Heart left ventricle (tissue), 13 donors: ENCODE measurements around the gene CDH23.

Experiments used
- POLR2A ChIP-seq, 2 donors: fragments of 450-650 bp; IDR thresholded peaks; one replicate each; pipeline ENCODE4 v1.6.1; 2017; ENCODE audit warnings: antibody characterized with exemption in 2 of 2, mild to moderate bottlenecking in 2 of 2, moderate library complexity in 2 of 2
- TF ChIP-seq, protein P1 (sequence below), 12 donors: fragments of 200-600 bp; sonication (generic) in 4 of 12; IDR thresholded peaks; one replicate each; pipeline versions ENCODE4 v1.5.0 to v1.8.0; 2018 to 2022; ENCODE audit warnings: antibody characterized with exemption in 12 of 12, mild to moderate bottlenecking in 5 of 12
- donor health status: ischemic (EF 13 %, LVEDD 7.1; RV severe dilation, severe dysfunction).
- donor health status: DM: no; HTN: yes; CAD: no.
- donor health status: DM: no; HTN: no; CAD: no.
- donor health status: ischemic (EF 25% LVEDD 6.9; RV normal size, moderate dysfunction).
- donor health status: ischemic (EF 25% LVEDD 5.7; RV mildly dilated, moderate dysfunction).
- donor health status: ischemic (EF 35%, LVEDD 5.7; RV mildly dilated, moderate dysfunction).
- donor health status: nonischemic (EF 11% LVEDD 7.7; RV severe dilation, severe dysfunction).
- donor health status: DM: yes; HTN: yes; CAD: no.
- donor health status: PGD.
- donor health status: ischemic (EF 29% LVEDD 5.4; RV normal size, mild dysfunction).
- donor health status: nonischemic (EF 23%, LVEDD 6.1; RV moderate dilation, normal function).

DNA sequence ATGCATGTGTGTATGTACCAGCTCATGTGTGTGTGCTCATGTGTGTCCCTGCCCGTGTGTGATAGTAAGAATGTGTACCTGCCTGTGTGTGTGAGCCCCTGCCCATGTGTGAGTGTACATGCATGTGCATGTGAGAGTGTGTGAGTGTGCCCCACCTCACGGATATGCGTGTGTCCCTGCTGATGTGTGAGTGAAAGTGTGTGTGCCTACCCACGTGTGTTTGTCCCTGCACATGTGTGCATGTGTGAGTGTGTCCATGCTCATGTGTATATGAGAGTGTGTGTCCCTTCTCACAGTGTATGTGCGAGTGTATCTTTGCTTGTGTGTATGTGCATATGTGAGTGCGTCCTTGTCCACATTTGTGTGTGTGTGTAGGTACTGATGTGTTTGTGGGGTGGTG, 69.6 kb downstream of the CDH23 start:
- TF ChIP-seq, protein P1, sequence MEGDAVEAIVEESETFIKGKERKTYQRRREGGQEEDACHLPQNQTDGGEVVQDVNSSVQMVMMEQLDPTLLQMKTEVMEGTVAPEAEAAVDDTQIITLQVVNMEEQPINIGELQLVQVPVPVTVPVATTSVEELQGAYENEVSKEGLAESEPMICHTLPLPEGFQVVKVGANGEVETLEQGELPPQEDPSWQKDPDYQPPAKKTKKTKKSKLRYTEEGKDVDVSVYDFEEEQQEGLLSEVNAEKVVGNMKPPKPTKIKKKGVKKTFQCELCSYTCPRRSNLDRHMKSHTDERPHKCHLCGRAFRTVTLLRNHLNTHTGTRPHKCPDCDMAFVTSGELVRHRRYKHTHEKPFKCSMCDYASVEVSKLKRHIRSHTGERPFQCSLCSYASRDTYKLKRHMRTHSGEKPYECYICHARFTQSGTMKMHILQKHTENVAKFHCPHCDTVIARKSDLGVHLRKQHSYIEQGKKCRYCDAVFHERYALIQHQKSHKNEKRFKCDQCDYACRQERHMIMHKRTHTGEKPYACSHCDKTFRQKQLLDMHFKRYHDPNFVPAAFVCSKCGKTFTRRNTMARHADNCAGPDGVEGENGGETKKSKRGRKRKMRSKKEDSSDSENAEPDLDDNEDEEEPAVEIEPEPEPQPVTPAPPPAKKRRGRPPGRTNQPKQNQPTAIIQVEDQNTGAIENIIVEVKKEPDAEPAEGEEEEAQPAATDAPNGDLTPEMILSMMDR (IDR thresholded peaks at IDR 0.05), result no peak
- TF ChIP-seq POLR2A (IDR thresholded peaks at IDR 0.05), result no peak
